Esophagus squamous epithelium (tissue), 4 donors: Measurements from ENCODE around the gene PAK2.

ENCODE experiments used
- CTCF ChIP-seq, 6 experiments: fragments of 450-650 bp in 4 of 6; fragments of 200-600 bp in 2 of 6; sonication (generic) in 2 of 6; IDR thresholded peaks; one replicate each; pipeline ENCODE4 v1.5.1; 2016 to 2019; ENCODE audit warnings: antibody characterized with exemption in 6 of 6, mild to moderate bottlenecking in 4 of 6, moderate library complexity in 4 of 6
- POLR2A ChIP-seq, 4 donors: fragments of 450-650 bp; IDR thresholded peaks; one replicate each; pipeline ENCODE4 v1.6.1; 2017; ENCODE audit warnings: antibody characterized with exemption in 4 of 4, mild to moderate bottlenecking in 4 of 4, moderate library complexity in 3 of 4

GRCh38 chr3:196739671-196740480 is at the start of gene PAK2:
- peak in 2 of 6 experiments; percentile 4 to 19 for TF ChIP-seq CTCF (IDR thresholded peaks at IDR 0.05)
- TF ChIP-seq POLR2A (IDR thresholded peaks at IDR 0.05): peak in 1 of 4 donors; percentile 67
